HG03066 (cell line): ENCODE results near the gene TRAPPC12.
"Not testable (repeated sequence)": the region's sequence is repeated elsewhere in the genome, so short reads cannot be mapped to it uniquely, and the experiment has no call there.

Experiments
- ATAC-seq: cut with Tn5 transposase; IDR thresholded peaks from one replicate; pipeline ENCODE4 v1.9.1; 2021; ENCODE audit warnings: low read depth; ENCODE audit not compliant: unreplicated experiment

Gene TRAPPC12

DNA sequence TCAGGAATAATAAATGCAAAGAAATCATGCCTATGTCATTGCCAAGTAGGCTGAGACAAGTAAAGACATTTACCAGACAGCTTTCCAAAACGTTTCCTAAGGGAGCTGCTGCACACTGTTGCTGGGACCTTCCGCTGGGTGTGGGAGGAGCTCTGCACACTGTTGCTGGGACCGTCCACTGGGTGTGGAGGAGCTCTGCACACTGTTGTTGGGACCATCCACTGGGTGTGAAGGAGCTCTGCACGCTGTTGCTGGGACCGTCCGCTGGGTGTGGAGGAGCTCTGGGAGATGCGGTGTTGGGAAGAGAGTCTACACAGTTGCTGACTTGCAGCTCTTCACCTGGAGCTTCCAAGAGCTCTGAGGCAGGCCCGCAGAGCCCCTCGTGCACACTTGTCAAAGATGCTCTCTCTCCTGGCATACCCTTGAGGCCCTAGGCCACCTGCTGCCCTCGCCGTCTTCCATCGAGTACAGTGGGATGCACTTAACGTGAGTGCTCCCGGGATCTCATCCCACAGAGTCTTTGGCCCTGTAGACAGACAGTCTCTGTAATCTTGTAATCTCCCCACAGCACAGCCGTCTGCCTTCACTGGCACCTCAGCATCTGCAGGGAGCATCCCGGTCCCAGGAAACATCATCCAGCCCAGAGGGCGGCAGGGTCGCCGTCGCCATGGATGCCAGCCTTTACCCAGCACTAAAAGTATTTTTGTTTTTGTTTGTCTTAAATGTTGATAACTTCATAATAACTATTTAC is 51.4 kb downstream of the TRAPPC12 start:
- no peak for ATAC-seq

DNA sequence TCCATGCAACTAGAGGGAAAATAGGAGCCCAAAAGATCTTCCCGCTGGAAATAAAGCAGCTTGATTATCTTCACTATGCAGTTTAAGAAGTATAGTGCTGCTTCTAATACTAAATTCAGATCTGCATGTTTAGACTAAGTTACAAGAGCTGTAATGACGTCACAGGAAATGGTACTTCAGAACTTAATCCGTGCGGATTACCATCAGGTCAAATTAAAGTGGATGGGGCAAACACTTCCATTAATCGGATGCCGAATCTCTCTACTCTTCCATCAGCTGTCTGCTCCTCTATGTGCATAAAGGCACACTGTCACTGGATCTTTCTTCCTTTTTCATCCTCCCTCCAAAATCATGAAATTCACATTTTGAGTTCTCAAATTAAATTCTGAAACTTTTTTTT is 52.6 kb downstream of the TRAPPC12 start:
- ATAC-seq, result no peak

DNA sequence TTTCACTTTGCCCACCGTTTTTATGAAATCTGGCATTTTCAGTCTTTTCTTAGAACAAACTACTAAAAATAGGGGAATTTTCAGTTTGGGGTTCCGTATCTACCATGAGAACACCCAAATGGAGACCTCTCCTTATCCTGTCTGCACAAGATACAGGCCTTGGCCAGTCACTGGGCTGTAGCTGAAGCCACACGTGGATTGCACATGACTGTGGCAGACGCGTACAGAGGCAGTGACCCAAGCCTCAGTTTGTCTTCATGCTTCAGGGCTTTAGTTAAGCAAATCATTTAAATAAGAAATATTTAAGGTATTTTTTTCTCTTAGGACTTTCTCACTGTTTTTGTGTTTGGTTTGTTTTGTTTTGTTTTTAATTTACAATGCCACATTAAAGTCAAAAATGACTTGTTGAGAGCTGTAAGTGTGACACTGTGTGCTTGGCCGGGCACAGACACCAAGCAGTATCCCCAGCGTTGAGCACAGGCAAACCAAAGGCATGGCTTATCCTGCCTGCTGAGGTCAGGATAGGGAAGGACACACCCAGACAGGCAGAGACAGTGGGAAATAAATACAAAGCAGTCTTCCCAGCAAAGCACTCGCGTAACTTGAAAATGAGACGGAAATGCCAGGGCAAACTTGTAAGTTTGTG is 53.3 kb downstream of the TRAPPC12 start:
- no peak for ATAC-seq

DNA sequence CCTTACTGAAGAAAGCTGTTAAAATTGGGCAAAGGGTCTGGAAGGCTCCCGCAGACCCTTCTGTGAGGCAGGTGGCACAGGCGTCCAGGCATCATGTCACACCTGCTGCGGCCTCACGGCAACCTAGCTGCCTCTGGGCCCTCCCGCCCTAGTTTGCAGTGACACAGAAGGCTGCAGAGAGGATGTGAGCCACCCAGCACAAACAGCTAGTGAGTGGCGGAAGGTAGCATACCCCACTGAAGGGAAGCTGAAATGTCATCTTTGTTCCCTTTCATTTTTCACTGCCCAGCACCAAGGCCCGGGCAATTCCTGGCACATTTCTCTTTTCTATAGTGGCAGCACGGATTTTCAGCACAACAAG is 53.8 kb downstream of the TRAPPC12 start:
- no peak for ATAC-seq

DNA sequence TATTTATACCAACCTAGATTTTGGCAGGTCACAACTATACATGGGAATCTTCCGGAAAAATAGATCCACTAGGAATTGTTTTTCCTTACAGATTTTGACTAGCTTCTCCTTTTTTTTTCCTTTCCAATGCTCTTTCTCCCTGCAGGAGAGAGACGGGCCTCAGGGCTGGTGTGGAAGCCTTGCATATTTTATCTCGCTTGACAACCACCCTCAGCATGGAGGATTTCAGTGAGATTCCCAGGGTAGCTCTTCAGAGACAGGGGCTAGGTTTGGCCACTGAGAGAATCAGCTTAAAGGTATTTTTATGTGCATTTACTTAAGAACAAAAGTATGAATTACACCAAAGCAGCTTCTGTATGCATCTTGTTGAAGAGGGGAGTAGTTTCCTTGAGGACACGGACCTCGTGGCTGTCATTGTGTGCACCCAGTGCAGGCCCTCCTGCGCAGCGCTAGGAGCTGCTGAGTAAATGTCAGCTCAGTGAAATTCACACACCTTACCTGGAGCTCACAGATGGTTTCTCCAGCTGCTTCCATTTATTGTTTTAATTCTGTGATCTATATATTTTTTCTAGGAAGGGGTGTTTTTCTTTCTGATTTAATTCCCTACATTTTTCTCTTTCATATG is 54.4 kb downstream of the TRAPPC12 start:
- ATAC-seq, result no peak

DNA sequence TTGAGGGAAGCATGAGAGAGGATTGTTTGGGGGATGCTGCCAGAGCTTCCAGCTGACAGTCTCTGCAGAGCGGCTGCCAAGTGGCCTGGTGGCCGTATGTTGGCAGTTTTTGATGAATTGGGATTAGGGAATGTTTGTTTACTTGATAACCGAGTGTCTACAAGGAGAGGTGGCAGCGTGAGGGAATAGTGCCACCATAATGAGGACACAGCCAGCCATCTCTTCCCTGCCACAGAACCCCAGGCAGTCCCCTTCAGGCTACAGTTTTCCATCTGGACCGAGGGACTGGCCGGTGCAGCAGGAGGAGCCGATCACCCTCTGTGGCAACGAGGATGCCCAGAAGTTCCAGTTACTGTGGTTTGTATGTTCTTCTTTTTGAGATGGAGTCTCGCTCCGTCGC is 55.2 kb downstream of the TRAPPC12 start:
- no peak for ATAC-seq

DNA sequence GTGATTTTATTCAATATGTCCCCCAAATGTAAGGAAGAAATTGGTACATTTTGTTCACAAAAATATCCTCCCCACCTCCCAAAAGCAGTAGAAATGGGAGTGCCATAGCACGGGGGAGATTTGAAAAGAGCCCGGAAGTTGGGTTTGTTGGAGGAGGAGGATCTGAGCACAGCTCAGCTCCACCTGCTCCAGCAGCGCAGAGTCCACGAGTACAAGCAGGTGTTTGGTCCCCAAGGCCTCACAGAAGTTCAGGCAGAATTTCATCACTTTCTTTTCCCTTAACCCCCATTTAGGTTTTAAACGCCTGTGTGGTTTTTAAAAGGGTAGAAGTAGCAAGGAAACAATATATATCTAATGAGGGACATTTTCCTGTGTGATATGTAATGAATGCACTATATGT is 56.0 kb downstream of the TRAPPC12 start:
- no peak for ATAC-seq

DNA sequence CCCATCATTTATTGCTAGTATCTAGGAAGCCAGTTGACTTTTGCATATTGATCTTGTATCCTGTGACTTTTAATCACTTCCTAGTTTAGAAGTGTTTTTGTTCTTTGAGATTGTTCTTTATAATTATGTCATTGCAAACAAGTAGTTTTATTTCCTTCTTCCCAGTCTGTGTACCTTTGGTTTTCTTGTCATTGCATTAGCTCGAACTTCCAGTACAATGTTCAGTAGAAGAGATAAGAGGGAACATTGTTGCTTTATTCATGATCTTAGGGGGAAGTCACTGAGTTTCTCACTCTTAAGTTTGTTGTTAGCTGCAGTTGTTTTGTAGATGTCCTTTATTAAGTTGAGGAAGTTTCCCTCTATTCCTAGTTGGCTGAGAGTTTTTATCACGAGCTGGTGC is 61.0 kb downstream of the TRAPPC12 start:
- no peak for ATAC-seq

DNA sequence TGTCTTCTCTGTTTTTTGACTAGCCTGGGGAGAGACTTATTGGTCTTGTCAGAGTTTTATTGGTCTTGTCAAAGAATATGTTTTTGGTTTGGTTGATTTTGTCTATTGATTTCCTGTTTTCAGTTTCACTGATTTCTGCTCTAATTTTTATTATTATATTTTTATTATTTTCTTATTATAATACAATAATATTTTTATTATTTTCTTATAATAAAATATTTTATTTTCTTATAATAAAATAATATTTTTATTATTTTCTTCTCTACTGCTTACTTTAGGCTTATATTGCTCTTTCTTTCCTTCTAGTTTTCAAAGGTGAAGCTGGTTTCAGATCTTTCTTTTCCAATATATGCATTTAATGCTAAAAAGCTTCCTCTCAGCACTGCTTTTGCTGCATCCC is 62.0 kb downstream of the TRAPPC12 start:
- ATAC-seq, result no peak

DNA sequence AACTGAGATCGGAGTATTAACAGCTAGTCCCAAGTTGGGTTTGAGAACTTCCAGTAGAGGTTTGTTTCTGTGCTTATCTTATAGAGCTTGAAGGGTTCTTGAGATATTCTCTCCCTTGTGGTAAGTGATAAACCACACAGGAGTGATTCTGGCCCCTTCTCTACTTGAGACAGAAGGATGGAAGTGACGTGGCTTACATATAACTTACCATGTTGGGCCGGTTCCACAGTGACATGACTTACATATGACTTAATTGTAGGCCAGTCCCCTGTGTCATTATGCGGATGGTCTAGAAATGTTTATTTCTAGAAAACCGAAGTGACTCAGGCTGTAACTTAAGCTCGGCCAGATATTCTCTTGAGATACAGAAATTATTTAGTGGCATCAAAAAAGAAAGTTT is 62.7 kb downstream of the TRAPPC12 start:
- no peak for ATAC-seq

DNA sequence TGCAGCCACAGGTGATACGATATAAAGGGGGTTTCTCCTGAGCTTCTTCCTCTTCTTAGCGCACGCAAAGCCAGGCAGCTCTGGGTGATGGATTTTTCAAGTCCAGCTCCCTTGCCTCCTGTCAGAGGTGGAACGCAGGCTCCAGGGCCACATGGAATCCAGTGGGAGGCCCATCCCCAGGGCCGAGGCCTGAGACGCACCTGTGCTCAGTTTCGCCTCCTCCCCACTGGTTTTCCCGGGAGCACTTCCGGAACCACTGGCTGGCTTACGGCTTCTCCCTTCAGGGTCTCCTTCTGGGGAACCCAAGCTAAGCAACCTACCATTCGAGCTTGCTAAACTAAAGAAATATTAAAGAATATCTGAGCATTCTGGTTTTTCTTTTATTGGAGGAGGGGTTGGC is 63.6 kb downstream of the TRAPPC12 start:
- ATAC-seq, result no peak

DNA sequence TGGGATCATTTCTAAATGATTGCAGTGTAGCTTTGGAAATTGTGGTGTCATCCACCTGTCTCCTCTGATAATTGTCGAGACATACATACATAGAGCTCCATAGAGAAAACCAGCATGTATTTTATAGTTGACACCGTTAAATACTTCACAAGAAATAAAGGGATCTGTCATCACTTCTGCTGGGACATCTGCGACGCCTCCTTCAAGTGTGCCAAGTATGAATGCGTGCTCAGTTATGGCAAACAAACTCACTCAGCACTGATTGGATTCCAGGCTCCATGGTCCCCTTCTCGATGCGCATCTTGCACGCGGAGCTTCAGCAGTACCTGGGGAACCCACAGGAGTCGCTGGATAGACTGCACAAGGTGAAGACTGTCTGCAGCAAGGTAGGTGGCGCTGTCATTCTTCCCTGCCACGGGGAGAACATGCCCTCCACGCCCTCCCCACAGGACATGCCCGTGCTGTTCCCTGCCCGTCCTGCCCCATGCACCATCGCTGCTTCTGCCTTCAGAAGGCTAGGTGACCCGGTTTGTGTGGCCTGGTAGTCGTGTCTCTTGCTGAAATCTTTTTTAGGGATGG is 64.1 kb downstream of the TRAPPC12 start:
- no peak for ATAC-seq

DNA sequence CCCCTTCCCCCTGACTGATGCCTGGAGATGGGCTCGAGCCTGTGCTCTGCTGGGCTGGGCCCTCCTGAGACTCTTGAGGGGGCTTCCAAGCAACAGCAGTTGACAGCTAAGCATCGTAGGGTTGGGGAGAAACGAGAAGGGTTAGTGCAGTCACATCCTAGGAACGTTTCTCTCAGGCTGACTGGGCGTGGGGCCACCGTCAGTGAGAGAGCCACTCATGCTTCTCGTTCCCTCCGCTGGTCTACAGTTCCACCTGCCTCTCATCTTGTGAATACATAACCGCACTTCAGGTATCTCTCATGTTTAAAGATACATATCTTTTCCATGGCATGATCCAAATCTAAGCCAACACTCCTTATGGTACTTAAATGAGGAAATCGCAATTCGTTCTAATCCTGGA is 66.4 kb downstream of the TRAPPC12 start:
- no peak for ATAC-seq

DNA sequence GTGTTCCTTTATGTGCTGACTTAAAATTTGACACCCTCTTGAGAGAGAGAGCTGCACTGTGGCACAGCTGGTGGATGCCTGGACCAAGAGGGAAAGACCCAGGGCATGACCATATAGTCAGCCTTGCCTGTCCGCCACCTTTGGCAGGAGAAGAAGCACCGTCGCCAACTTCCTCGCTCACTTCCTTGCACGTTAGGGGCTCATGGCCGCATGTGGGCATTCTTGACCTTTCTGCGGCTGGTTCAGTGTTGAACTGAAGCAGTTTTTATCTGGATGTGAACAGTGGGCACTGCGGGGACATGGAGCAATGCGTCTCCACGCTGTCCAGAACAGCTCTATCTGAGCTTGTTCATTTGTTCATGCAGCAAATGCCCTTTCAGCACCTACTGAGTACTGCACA is 66.9 kb downstream of the TRAPPC12 start:
- no peak for ATAC-seq

DNA sequence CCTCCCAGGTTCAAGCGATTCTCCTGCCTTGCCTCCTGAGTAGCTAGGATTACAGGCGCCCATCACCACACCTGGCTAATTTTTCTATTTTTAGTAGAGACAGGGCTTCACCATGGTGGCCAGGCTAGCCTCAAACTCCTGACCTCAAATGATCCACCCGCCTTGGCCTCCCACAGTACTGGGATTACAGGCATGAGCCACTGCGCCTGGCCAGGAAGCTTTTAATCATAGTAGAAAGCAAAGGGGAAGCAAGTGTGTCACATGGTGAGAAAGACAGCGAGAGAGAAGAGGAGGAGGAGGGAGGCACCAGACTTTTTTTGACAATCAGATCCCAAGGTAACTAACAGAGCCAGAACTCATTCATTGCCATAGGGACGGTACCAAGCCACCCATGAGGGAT is 67.7 kb downstream of the TRAPPC12 start:
- ATAC-seq, result not testable (repeated sequence)

DNA sequence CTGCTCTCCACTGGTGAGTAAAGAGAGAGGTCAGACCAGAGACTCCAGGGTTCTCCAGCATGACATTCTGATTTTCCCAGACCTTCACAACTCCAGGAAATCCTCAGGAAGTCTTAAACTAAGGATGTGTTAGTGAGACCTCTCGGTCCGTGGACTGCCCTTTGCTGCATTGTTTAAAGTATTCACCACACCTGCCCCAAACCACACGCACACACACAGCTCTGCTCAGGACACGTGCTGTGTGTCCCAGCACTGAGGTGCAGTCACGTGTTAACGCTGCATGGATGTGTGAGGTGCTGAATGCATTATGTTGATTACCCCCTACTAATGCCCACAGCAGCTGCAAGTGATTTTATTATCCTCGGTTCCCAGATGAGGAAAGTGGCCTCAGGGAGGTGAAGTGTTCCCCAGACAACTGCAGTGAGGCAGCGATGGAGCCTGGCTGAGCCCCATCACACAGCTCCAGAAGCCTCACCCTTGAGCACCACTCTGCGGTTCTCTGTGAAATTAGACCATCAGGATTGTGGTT is 68.4 kb downstream of the TRAPPC12 start:
- no peak for ATAC-seq

DNA sequence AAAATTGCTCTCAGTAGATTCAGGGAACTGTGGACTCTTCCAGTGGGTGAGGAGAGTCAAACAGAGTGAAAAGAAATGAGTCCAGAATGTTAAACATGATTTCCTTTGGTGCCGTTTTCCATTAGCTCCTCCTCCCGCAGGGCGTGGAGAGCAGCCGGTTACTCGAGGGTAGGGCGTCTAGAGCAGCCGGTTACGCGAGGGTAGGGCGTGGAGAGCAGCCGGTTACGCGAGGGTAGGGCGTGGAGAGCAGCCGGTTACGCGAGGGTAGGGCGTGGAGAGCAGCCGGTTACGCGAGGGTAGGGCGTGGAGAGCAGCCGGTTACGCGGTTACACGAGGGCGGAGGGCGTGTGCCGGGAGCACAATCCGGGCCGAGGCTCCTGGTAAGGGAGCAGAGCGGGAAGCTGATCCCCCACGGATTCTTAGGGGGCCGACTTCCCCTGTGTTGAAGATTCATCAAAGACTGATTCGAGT is 69.0 kb downstream of the TRAPPC12 start:
- not testable (repeated sequence) for ATAC-seq

DNA sequence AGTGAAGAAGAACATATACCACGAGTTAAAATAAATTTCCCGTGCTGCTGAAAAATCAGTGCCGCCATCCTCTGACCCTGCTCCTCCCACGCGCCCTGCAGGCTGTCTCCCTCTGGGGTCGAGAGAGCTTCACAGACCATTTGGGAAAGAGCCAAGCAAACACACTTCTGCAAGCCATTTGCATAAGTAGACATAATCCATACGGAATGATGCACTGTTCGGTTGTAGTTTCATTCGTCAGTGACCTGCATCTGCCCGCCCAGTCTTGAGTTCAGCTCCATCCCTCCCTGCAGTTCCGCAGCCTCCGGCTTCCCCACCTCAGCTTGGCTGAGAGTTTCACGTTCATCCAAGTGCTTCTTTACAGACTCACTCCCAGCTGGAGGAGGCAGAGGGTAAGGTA is 69.6 kb downstream of the TRAPPC12 start:
- no peak for ATAC-seq

DNA sequence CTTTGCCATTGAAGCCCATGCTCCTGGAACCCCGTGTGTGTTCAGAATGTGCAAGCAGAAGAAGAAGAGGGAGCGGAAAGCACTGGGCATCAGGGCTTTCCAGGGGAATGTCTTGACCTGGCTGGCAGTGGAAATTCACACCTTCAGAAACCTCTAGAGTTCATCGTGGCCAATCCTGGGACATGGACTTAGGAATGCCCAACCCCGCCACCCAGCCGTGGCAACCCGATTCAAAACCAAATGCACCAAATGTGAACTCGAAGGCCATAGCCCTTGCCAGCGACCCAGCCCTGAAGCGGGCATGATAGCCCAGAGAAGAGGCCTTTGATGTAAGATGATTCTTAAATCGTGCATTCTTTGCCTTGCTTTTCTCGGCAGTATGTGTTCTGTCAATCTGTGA is 70.4 kb downstream of the TRAPPC12 start:
- ATAC-seq, result no peak

DNA sequence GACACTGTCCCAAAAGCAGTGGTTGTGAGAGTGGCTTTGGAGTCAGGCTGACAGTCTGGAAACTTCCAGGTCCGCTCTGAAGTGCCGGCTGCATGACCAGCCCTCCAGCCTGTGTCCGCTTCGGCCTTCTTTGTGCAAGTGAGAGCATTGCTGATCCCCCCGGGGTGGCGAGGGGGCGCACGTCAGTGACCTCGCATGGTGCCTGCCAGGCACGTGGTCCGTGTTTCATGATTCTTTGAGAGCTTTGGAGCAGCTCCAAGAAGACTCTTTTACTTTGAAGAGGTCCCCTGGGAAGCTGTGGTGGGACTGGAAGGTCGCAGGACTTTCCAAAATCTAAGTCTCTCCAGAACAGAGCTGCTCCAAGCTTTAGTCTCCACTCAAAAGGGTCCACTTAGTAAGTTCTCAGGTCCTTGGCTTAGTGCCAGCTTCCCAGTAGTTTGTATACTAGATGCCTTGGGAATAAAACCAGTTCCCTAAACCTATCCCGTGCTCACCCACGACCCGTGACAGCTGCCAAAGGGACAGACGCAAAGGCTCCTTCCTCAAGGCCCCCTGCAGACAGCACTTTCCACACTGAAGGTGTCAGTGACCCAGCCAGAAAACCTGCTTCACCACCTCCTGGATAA is 71.0 kb downstream of the TRAPPC12 start:
- no peak for ATAC-seq

DNA sequence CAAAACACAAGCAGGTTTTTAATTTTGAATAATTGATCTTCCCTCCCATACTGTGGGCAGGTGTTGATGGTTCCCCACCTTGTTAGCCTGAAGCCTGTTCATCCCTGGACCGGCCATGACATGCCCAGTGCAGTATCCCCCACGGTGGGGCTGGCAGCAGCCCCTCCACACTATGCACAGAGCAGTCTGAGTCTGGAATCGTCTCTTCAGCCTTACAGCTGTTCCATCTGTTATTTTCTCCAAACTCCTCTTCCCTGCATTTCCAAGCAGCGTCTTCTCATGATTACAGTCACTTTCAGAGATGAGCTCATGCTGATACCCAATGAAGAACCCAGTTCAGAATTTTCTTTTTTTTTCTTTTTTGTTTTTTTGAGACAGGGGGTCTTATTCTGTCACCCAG is 71.7 kb downstream of the TRAPPC12 start:
- no peak for ATAC-seq
